ENCODE data around the gene PRRT1.
"Not testable (repeated sequence)": the region's sequence is repeated elsewhere in the genome, so short reads cannot be mapped to it uniquely, and the experiment has no call there.

PRRT1 gene

GRCh38 chr6:32187725-32188380, 36.1 kb upstream of the PRRT1 start:
- not testable (repeated sequence) for DNase-seq (ENCODE audit: low spot score)

- no peak for DNase-seq (ENCODE audit: low spot score)
Observed at GRCh38 chr6:32187009-32187709, 35.4 kb upstream of the PRRT1 start.

GRCh38 chr6:32186151-32186840, 34.6 kb upstream of the PRRT1 start:
- not testable (repeated sequence) for DNase-seq (ENCODE audit: low spot score)

GRCh38 chr6:32185681-32186131, 34.0 kb upstream of the PRRT1 start:
- peak; percentile 36 for DNase-seq (ENCODE audit: low spot score)

- no peak for DNase-seq (ENCODE audit: low spot score)
Observed at GRCh38 chr6:32184084-32184640, 32.4 kb upstream of the PRRT1 start, which contains the start of gene AGER. Gene AGER (minus strand): TSS chr6:32184253. CDS start chr6:32184222, 31 bp downstream.

GRCh38 chr6:32183483-32184083, 31.8 kb upstream of the PRRT1 start:
- no peak for DNase-seq (ENCODE audit: low spot score)

- DNase-seq (ENCODE audit: low spot score): no peak
Observed at GRCh38 chr6:32183030-32183429, 31.3 kb upstream of the PRRT1 start.

GRCh38 chr6:32182555-32182981, 30.8 kb upstream of the PRRT1 start:
- no peak for DNase-seq (ENCODE audit: low spot score)

GRCh38 chr6:32181915-32182529, 30.3 kb upstream of the PRRT1 start:
- DNase-seq (ENCODE audit: low spot score): no peak

- no peak for DNase-seq (ENCODE audit: low spot score)
Observed at GRCh38 chr6:32181148-32181702, 29.5 kb upstream of the PRRT1 start.

- DNase-seq (ENCODE audit: low spot score): no peak
Observed at GRCh38 chr6:32179766-32180405, 28.1 kb upstream of the PRRT1 start.

- DNase-seq (ENCODE audit: low spot score): peak; percentile 11
Observed at GRCh38 chr6:32178547-32179440, 27.1 kb upstream of the PRRT1 start.

- DNase-seq (ENCODE audit: low spot score): peak; percentile 99
Observed at GRCh38 chr6:32177788-32178546, 26.2 kb upstream of the PRRT1 start, which contains the start of gene RNF5. Gene RNF5 (plus strand): TSS chr6:32178405. CDS start chr6:32178512, 107 bp downstream.

GRCh38 chr6:32177183-32177787, 25.5 kb upstream of the PRRT1 start:
- DNase-seq (ENCODE audit: low spot score): no peak

- DNase-seq (ENCODE audit: low spot score): peak; percentile 48
Observed at GRCh38 chr6:32176476-32177182, 24.9 kb upstream of the PRRT1 start.

- DNase-seq (ENCODE audit: low spot score): peak; percentile 89
Observed at GRCh38 chr6:32175711-32176475, 24.2 kb upstream of the PRRT1 start, which contains the start of gene AGPAT1. Gene AGPAT1 (minus strand): TSS chr6:32176084. CDS start chr6:32171496, 4,588 bp downstream.

GRCh38 chr6:32175322-32175710, 23.6 kb upstream of the PRRT1 start:
- DNase-seq (ENCODE audit: low spot score): no peak

Data from SW480 (cell line).